Measurements from ENCODE around the gene IGSF8.

DNA sequence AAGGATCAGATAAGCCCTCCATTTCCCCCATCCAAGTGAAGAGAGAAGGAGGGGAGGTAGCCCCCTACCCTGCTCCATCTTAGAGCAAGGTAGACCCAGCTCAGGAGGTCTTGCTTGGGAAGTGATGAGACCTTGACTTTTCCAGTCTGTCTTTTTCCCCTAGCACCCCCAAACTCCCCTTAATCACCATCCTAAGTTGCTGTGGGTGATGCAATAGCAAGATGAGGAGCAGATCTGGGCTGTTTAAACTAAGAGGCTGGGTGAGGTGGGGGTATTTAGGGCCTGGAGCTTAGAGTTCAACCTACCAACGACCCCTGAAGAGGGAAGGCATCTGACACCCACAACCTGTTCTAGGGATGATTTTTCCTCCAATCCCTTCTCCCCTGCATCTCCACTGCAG lies 18.9 kb upstream of the IGSF8 start:
- TF ChIP-seq, protein P1, sequence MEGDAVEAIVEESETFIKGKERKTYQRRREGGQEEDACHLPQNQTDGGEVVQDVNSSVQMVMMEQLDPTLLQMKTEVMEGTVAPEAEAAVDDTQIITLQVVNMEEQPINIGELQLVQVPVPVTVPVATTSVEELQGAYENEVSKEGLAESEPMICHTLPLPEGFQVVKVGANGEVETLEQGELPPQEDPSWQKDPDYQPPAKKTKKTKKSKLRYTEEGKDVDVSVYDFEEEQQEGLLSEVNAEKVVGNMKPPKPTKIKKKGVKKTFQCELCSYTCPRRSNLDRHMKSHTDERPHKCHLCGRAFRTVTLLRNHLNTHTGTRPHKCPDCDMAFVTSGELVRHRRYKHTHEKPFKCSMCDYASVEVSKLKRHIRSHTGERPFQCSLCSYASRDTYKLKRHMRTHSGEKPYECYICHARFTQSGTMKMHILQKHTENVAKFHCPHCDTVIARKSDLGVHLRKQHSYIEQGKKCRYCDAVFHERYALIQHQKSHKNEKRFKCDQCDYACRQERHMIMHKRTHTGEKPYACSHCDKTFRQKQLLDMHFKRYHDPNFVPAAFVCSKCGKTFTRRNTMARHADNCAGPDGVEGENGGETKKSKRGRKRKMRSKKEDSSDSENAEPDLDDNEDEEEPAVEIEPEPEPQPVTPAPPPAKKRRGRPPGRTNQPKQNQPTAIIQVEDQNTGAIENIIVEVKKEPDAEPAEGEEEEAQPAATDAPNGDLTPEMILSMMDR (IDR thresholded peaks at IDR 0.05), result no peak
- TF ChIP-seq POLR2A (IDR thresholded peaks at IDR 0.05) (no peak), POLR2AphosphoS5 (IDR thresholded peaks at IDR 0.05) (no peak)
